Head of caudate nucleus (tissue), 42 donors: ENCODE measurements around the gene POLN.

ENCODE experiments used
- DNase-seq, 42 donors: peaks; one replicate each; pipeline versions ENCODE4 v3.0.0 to v3.0.0-alpha.2; 2020 to 2021; ENCODE audit warnings: mixed read lengths in 7 of 42
- intact Hi-C: fragments of 100-400 bp; cut with DNase I; formaldehyde crosslinking; loops from one replicate; pipeline ENCODE4 v1.15.0; 2022

The POLN gene

DNA sequence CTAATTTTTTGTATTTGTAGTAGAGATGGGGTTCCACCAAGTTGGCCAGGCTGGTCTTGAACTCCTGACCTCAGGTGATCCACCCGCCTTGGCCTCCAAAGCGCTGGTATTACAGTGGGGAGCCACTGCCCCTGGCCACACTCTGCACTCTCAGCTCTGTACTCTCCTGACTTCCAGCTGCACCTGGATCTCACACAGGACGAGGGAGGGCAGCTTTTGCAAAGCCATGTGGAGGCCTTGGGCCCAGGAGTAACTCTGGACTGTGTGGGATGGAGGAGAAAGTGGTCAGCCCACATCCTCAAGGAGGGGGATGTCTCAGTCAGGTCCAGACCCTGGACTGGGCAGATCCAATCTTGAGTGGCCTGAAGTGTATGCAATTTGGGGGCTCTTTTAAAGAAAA lies 159.8 kb downstream of the POLN start:
- intact Hi-C loops: no loop called here
- peak in 6 of 42 donors; percentile 9 to 32 (median 17) for DNase-seq

DNA sequence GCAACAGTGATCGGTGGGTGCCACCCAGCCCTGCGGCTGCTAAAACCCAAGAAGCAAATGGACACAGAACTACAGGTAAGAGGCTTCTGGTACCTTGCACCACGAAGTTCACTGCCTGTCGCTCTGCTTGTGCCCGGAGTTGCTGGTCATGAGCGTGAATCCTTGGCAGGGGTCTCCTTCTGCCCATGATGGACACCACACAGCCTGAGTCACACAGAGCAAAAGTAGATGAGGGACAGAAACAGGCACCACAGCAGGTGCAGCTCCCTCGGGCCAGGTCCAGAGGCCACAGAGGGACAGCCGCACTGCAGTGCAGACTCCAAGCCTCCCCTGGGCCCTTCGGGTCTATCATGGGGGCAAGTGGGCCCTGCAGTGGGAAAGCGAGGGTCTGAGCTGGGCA lies 160.4 kb downstream of the POLN start:
- peak in 8 of 42 donors; percentile 1 to 41 (median 8) for DNase-seq
- intact Hi-C loops: no loop called here

DNA sequence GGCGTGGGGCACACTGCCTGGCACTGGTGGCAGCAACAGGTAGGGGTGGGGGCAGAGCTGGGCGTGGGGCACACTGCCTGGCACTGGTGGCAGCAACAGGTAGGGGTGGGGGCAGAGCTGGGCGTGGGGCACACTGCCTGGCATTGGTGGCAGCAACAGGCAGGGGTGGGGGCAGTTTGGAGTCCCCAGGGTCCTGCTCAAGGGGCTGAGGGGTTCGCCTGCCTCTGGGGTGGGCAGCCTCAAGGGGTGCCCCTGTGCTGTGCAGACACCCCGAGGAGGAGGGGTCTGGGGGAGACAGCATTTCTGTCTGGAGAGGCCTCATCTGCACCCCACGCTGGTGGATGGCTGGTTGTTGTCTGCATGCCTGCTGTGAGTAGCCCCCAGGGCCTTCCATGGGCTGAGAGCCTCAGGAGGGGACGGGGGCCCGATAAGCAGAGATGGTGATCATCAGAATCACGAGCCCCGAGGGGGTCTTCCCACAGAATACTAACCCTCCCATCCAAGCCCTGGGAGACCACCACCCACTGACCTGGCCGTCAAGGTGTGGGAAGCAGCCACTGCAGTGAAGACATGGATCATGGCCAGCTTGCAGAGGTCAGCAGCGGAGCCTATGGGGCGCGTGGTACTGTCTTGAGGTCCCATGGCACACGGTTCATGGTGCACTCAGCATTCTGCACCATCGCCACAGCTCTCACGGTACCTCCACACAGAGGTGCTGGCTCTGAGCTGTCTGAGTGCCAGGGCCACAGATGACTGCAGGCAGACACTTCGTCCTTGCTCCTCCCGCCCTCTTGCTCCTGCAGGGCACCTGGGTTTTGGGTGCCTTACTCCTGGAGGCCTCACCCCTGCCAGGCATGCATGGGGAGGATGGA lies 161.3 kb downstream of the POLN start:
- intact Hi-C loops: no loop called here
- DNase-seq: peak in 13 of 42 donors; percentile 4 to 27 (median 8)

DNA sequence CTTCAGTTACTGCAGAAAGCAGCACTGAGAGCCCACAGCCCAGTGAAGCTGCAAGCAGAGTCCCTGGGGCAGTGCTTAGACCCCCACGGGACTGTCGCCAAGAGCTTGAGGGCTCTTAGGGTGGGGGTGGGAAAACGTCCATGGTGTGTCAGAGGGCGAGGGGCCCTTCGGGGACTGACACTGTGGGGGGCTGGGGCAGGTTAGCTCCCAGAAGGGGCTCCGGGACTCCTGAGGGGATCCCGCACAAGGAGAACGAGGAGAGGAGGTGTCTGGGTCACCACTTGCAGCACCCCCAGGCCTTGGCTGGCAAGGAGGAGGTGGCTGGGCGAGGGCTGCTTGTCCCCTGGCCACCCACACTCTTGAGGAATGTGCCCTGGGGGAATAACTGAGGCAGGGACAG lies 162.0 kb downstream of the POLN start:
- intact Hi-C loops: no loop called here
- peak in 11 of 42 donors; percentile 0 to 20 (median 2) for DNase-seq

DNA sequence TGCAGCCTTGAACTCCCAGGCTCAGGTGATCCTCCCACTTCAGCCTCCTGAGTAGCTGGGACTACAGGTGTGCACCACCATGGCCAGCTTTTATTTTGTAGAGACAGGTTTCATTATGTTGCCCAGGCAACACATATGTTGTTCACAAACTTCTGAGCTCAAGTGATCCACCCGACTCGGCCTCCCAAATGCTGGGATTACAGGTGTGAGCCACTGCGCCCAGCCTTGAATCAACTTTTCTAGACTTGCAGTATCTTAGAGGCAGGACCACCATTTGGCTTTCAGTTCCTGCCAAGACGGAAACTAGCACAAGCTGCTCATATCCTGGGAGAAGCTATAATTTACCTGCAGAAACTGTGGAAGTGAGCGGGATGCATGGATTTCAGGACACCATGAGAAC lies 162.9 kb downstream of the POLN start:
- DNase-seq: peak in 10 of 42 donors; percentile 1 to 23 (median 6)

DNA sequence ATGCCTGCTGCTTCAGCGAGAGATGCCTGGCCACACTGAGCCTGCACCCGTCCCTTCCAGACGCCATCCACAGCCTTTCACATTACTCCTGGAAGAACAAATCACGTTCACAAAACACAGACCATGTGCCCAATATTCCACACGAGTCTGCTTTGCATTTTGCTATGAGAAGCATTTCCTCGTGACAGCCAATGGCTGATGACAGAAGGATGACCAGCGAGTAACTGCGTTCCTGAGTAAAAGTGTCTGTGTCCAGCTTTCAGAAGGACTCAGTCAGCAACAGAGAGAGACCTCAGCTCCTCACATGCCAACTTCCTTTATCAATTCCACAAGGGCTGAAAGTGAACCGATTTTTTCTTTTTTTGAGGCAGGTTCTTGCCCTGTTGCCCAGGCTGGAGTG lies 163.3 kb downstream of the POLN start:
- intact Hi-C loops: no loop called here
- DNase-seq: peak in 4 of 42 donors; percentile 7 to 19 (median 16)

More for the DNA sequence above, 162.9 kb downstream of the POLN start:
- intact Hi-C loops: no loop called here

DNA sequence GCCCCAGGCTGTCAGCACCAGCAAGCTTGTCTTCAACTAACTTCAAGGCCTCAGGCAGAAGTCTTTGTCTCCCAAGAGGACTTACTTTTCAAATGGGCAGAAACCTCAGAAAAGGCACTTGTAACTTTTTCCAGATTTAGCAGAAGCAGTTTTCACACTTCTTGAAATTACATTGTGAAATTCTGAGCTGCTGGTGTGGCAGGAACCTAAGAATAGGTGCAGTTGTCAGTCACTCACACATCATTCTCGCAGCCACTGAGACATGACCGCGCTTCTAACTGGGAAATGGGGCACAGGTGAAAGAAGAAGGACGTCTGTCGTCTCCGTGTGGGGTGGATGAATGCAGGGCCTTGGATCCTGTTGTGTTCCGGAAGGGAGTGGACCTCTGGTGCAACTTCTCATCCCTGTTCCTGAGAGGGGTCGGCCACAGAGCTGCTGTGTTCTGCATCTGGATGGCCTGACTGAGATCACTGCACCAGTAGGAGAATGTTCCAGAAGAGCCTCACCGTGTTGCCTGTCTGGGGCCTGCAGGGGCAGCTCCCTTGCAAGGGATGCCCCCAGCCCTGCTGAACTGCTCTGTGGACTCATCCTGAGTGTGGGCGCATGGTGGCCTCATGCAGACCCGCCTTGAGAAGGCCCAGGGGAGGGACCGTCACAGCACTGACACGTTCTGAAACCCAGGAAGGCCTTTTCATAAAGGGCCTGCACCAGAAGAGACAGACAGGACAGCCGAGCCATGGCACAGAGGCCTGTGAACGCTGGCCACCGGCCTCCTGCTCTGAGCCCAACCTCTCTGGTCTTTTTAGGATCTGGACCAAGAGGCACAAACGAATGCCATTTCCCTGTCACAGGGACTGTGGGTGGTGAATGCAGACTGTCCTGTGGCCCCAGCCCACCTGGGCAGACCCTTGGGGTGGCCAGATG lies 164.1 kb downstream of the POLN start:
- DNase-seq: peak in 7 of 42 donors; percentile 2 to 36 (median 23)
- intact Hi-C loops: no loop called here

DNA sequence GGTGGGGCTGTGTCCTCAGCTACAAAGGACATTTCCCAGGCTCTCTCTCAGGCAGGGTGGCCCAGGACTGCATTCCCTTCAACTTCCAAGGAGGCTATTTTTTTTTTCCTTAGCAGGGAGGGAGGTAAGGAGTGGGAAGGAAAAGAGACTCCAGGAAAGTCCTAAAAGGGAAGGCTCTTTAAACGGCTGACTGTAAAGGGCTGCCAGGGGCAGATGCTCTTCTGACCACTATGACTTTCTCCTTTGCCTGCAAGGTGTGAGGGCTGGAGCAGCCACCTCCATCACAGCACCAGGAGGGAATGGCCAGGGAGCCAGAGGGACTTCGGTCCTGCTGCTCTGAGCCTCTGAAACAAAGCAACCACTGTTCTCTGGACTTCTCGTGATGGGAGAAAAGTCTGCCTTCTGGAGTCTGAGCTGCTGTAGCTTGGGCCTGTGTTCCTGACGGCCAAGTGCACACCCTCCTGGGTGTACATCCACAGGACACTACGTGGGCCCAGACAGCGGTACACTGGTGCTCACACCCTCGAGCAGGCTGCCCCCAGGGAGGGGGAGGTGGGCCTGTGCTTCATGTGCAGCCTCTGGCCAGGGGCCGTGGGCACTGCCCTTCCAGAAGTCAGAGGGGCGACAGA lies 164.9 kb downstream of the POLN start:
- intact Hi-C loops: no loop called here
- DNase-seq: peak in 8 of 42 donors; percentile 7 to 36 (median 19)

DNA sequence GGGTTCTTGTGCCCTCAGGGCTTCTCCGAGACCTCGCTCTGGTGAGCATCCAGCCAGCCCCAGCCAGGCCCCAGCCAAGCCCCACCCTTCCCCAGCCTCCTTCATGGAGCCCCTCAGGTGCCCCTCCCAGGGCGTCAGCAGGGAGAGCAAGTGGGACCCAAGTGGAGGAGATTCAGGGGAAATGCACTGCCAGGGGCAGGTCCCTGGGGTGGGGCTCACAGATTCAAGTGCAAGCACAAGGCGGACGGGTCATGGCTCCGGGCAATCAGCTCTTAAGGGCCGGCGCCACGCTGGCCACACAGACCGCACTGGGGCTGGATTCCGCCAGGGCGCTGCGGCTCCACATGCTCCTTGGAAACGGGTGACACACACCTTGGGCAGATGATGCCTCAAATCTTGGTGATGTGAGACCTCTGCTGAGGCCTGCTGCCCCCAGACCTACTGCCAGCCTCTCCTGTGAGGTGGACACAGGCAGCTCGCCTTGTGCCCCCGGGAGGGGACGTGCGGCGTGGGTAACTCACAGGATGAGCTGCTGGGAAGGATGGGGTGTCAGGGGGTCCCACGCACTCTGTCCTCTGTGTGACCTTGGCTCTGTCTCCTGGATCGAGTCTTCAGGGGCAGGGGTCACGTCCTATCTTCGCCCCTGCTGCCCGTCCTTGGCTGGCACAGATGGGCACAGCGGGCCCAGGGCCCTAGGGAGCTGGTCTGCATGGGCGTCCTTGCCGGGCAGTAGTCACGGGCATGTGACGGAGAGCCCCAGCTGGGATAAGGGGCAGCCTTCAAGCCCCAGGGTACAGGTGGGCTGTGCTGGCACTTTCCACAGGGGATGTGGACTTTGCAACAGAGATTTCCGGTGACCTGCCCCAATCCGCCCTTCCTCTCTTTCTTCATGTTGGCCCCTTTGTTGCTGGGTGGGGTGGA lies 165.7 kb downstream of the POLN start:
- DNase-seq: peak in 9 of 42 donors; percentile 4 to 34 (median 11)
- intact Hi-C loops: no loop called here

DNA sequence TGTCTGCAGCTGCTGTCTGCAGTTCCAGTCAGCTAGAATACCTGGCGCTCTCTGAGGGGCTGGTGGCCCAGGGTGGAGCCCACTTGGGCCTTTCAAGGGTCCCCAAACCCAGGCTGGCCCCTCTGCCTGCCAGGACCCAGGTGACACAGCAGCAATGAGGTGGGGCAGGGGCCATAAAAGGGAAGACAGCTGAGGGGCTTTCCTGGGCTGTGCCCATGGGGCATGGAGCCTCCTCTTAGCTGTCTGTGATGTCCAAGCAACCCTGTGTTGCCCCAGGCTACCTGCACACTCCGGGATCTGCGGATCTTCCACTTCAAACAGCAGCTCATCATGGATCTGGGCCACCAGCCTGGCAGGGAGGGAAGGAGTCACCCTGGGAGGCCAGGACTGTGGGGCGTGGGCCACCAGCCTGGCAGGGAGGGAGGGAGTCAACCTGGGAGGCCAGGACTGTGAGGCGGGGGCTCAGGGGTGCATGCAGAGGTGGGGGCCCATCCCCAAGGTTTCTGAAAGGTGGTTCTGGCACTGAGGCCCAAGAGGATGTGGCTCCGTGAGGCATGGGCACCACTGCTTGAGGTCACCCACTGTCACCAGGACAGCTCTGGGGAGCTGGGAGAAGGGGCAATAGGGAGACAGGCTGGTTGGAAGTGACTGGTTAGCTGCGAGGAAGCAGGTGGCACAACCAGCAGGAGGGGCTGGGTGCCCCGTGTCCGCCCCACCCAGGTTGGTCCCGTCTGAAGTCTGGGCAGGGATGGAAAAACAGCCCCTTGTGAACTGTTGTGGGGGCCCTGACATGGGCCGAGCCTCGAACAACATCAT lies 166.5 kb downstream of the POLN start:
- peak in 7 of 42 donors; percentile 5 to 22 (median 12) for DNase-seq

DNA sequence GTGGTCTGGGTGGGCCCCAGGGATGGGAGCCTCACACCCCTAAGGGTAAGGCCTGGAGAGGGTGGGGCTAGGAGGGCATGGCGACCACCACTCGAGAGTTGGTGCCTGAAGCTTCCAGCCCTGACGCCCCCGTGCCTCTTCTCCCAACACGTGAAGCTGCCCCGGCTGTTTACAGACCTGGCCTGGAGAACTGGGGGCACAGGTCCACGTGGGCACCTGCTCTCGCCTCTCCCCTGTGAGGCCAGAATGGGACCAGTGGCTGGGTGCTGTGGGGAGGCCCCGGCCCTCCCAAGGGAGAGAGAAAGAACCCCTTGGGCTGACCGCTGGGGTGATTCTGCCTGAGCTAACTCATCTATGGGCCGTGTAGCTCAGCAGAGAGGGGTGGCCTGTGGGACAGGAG lies 167.3 kb downstream of the POLN start:
- peak in 1 of 42 donors; percentile 18 for DNase-seq
- intact Hi-C loops: no loop called here

More for the DNA sequence above, 166.5 kb downstream of the POLN start:
- intact Hi-C loops: no loop called here

DNA sequence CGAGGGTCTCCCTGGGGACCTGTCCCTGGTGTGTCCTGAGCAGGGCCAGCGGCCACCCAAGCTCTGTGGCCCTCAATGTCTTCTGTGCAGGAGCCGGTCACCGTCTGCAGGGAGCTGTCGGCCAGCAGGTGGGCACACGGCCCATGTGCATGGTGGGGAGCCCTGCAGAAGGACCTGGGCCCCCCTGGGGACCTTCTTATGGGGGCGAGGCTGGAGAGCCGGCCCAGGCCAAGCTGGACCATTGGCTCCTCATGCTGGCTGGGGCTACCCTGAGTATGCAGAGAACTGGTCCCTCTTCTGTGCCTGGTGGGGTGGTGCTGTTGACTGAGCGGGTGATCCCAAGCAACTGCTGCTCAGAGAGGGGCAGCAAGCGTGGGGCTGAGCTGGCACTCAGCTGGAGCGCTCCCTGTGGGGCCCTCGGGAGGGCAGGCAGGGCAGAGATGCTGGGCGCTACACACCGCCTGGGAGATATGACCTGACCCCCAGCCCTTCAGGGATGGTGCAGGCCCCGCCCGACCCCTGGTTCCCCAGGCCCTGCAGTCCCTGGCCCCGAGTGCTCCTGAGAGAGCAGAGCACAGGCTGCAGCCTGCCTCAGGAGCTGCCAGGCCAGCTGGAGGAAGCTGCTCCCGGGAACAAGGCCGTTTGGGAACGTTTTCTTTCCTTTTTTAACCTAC lies 168.0 kb downstream of the POLN start:
- intact Hi-C loops: no loop called here

DNA sequence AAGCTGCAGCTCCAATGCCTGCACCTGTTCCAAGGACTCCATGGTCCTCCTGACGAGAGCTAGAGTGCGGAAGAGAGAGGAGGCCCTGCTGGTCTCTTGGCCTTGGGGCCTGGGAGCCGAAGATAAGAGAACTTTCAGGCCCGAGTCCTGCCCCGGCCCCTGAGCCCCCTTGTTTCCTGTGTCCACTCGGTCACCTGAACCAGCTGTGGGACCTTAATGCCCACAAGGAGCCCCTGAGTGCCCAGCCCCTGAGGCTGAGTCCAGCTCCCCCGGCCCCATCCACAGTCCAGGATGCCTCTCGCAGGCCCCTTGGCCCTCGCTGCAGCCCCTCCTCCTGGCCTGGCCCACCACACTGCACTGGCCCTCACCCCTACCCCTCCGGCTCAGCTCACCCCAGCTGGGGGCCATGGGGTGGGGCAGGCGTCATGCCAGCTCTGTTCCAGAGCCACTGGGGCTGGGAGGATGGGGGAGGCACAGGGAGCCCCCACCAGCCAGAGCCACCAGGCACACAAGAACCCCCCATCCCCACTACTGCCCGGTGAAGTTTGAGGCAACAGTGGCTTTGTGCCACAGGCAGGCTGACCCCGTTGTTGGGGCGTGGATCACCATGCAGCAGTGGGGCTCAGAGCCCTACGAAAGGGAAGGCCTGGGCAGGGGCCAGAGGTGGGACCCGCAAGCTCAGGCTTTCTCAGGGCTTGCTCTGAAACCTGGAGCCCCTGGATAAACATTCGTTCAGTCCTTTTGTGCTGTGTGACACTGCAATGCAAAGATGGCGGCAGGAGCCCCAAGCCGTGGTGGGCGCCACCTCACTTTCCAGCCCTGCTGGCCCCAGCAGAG lies 168.7 kb downstream of the POLN start:
- DNase-seq: peak in 3 of 42 donors; percentile 11 to 15 (median 15)
- intact Hi-C loops: no loop called here

More for the DNA sequence above, 168.0 kb downstream of the POLN start:
- peak in 2 of 42 donors; percentile 8 to 20 for DNase-seq

DNA sequence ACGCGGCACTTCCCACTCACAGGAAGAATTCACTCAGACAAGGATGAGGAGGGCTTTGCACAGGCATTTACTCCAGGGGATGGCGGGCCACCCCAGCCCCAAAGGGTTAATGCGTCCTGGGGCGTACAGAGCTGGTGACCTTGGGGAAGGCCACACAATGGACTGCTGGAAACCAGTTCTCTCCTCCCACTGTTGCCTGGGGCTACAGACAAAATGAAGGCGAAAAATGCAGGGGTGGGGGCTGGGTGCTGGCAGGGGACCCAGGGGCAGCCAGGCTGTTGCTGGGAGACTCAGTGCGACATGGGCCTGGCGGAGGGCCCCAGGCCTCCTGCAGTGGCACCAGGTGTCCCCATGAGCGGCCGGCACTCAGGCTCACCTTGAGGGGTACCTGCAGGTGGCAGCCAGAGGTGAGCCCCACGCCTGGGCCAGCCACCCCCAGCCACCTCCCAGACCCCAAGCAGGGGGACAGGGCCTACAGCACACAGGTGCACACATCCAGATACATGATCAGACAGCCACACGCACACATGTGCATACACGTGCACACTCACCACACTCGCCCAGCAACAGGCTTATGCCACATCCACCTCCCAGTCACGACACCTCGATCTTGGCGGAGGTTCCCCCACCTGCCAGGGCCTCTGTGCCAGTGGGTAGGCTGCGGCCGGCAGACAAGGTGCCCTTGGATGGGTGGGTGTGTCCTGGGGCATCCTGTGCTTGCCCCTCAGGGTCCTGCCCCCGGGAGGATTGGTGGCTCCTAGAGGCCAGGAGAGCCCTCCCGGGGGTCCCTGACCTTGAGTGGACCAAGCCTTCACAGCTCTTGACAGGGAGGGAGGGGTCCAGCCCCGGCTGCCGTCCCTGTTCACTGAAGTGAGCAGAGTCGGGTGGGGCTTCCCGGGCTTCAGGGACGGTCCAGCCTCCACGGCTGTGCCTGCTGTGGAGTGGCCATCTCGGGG lies 169.7 kb downstream of the POLN start:
- intact Hi-C loops: no loop called here
- DNase-seq: peak in 16 of 42 donors; percentile 9 to 79 (median 56)
